Calu3 (cell line): ENCODE data around the gene ANKRD40. TPM values are rescaled to one million over a fixed set of nuclear protein-coding genes. Genes with fewer than 3 reads are reported as not detected.
"Not testable (repeated sequence)": the region's sequence is repeated elsewhere in the genome, so short reads cannot be mapped to it uniquely, and the experiment has no call there.

ENCODE experiments used
- BruUV-seq: library from RNA; stranded (reverse); fragments of 400-500 nt; replicated peaks from 2 replicates; lab custom pipeline; 2021; lab: Mats Ljungman, UMichigan
- CTCF ChIA-PET: fragments of 300-600 bp; sonication (Branson Sonifier 250); formaldehyde crosslinking; loops from one replicate; lab custom pipeline; 2022; ENCODE audit warnings: antibody characterized with exemption; lab: Charles Lee
- DNase-seq: peaks from one replicate; pipeline ENCODE4 v3.0.0; 2022
- H3K27ac Mint-ChIP-seq: one replicate; pipeline ENCODE4 v1.8.0; 2022; ENCODE audit warnings: mixed read lengths; ENCODE audit not compliant: unreplicated experiment
- H3K27me3 Mint-ChIP-seq: one replicate; pipeline ENCODE4 v1.8.0; 2022; ENCODE audit warnings: mixed read lengths; ENCODE audit not compliant: unreplicated experiment
- H3K36me3 Mint-ChIP-seq: one replicate; pipeline ENCODE4 v1.8.0; 2022; ENCODE audit warnings: mild to moderate bottlenecking, moderate library complexity, mixed read lengths; ENCODE audit not compliant: insufficient read depth, unreplicated experiment
- H3K4me1 Mint-ChIP-seq: one replicate; pipeline ENCODE4 v1.8.0; 2022; ENCODE audit warnings: mild to moderate bottlenecking, low read depth, mixed read lengths; ENCODE audit not compliant: unreplicated experiment
- H3K4me3 Mint-ChIP-seq: one replicate; pipeline ENCODE4 v1.8.0; 2022; ENCODE audit warnings: mild to moderate bottlenecking, low read depth, moderate library complexity, mixed read lengths; ENCODE audit not compliant: unreplicated experiment
- H3K9me3 Mint-ChIP-seq: one replicate; pipeline ENCODE4 v1.8.0; 2022; ENCODE audit warnings: low read depth, mixed read lengths; ENCODE audit not compliant: unreplicated experiment
- CTCF ChIP-seq: fragments of 200-600 bp; IDR thresholded peaks from one replicate; pipeline ENCODE4 v1.8.0; 2022; ENCODE audit warnings: antibody characterized with exemption; ENCODE audit not compliant: unreplicated experiment
- intact Hi-C: fragments of 100-400 bp; cut with micrococcal nuclease; formaldehyde crosslinking; loops from one replicate; pipeline ENCODE4 v1.10.0; 2022; ENCODE audit not compliant: unreplicated experiment
- total RNA-seq: library from RNA; stranded (reverse); gene quantifications from 2 replicates; pipeline ENCODE4 v1.2.3, GENCODE V29; 2022

ANKRD40 gene
- total RNA-seq, 1 experiment from 2014 or later, result 68.5 TPM

GRCh38 chr17:50728881-50729765 lies 21.4 kb upstream of the ANKRD40 start:
- no TSS peak for BruUV-seq
- Mint-ChIP-seq H3K9me3 (no peaks in the 10 kb centered on the region), H3K4me3 (no peak overlapping the region), H3K27ac (no peak overlapping the region), H3K4me1 (peaks cover 58% of the 10 kb centered on the region), H3K36me3 (peaks cover 38% of the 10 kb centered on the region), H3K27me3 (no peaks in the 10 kb centered on the region)
- intact Hi-C loops, result no loop called here
- CTCF ChIA-PET, result no interaction called here
- no peak for DNase-seq
- no peak for TF ChIP-seq CTCF

DNA sequence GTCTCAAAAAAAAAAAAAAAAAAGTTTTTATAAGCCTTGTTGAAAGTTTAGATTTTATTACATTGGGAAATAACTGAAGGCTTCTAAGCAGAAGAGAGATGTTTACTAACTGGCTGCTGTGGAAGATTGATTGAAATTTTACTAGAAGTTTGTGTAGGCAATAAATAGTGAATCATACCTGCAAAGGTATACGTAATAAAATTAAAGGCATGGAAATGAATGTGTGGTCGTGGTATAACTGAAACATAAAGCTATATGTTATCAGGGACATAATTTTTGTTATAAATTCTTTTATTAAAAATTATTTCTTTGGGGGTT lies 20.4 kb upstream of the ANKRD40 start:
- DNase-seq, result no peak
- Mint-ChIP-seq H3K36me3 (peaks cover 41% of the 10 kb centered on the region), H3K27ac (no peak overlapping the region), H3K4me1 (peaks cover 69% of the 10 kb centered on the region), H3K4me3 (no peak overlapping the region), H3K9me3 (no peaks in the 10 kb centered on the region), H3K27me3 (no peaks in the 10 kb centered on the region)
- no TSS peak for BruUV-seq
- intact Hi-C loops, result no loop called here
- TF ChIP-seq CTCF, result no peak
- CTCF ChIA-PET, result interaction anchor here (0.7 kb wide), 1 partner anchor 268 kb away, joined by 3 read pairs; no protein-coding TSS in a partner anchor

DNA sequence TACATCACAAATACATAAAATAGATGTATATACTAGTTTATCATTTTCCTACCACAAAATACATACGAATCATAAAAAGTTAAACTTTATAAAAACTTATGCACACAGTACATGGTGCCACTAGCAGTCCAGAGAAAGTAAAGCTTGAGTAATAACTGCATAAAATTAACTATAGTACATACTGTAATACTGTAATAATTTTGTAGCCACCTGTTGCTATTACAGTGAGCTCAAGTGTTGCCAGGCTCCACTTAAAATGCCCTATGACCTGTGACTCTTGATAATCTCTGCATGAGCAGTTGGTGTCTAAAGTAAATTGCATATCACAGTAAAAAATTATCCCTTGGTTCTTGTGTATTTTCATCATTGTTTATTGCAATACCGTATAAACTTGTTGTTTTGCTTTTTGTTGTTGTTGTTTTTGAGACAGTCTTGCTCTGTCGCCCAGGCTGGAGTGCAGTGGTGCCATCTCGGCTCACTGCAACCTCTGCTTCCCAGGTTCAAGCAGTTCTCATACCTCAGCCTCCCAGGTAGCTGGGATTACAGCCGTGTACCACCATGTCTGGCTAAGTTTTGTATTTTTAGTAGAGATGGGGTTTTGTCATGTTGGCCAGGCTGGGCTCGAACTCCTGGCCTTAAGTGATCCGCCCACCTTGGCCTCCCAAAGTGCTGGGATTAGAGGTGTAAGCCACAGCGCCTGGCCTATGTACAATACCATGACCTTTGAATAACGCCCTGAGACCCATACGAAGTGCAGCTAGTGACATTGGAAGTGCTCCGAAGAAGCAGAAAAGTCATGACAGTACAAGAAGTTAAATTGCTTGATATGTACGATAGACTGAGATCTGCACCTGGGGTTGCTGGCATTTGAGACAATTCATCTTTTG lies 18.3 kb upstream of the ANKRD40 start:
- CTCF ChIA-PET, result interaction anchor here (0.5 to 0.6 kb wide), 3 partner anchors 56 to 181 kb away, joined by 3 to 5 read pairs (median 3); no protein-coding TSS in a partner anchor

GRCh38 chr17:50724622-50725021 lies 16.9 kb upstream of the ANKRD40 start:
- Mint-ChIP-seq H3K36me3 (peaks cover 58% of the 10 kb centered on the region), H3K4me1 (peaks cover 62% of the 10 kb centered on the region)
- DNase-seq, H3K4me3 Mint-ChIP-seq, H3K27me3 Mint-ChIP-seq, intact Hi-C loops, H3K27ac Mint-ChIP-seq, BruUV-seq, H3K9me3 Mint-ChIP-seq: not testable (repeated sequence)
- CTCF ChIA-PET, result interaction anchor here (0.7 kb wide), 1 partner anchor 33 kb away, joined by 3 read pairs; no protein-coding TSS in a partner anchor

More for the DNA sequence above, 18.3 kb upstream of the ANKRD40 start:
- Mint-ChIP-seq H3K27ac (no peak overlapping the region), H3K4me3 (no peak overlapping the region), H3K27me3 (no peaks in the 10 kb centered on the region), H3K4me1 (peaks cover 63% of the 10 kb centered on the region), H3K9me3 (no peaks in the 10 kb centered on the region), H3K36me3 (peaks cover 44% of the 10 kb centered on the region)
- TF ChIP-seq CTCF, result no peak
- BruUV-seq, result no TSS peak
- intact Hi-C loops, result no loop called here
- DNase-seq, result no peak
